Memory B cell (primary cell): Measurements from ENCODE around the gene DNAJB2.

ENCODE experiments used
- ATAC-seq: fragments of 150-1000 bp; cut with Tn5 transposase; 2 replicates; pipeline ENCODE4 v1.10.0; 2021; ENCODE audit warnings: low read depth, mild to moderate bottlenecking, moderate library complexity
- DNase-seq, 2 donors: peaks; one replicate each; pipeline ENCODE4 v3.0.0; 2022; ENCODE audit warnings: low spot score in 2 of 2
- H3K27ac Mint-ChIP-seq: one replicate; pipeline ENCODE4 v1.8.0; 2022; ENCODE audit warnings: mild to moderate bottlenecking, moderate library complexity, mixed read lengths
- H3K27me3 Mint-ChIP-seq: one replicate; pipeline ENCODE4 v1.8.0; 2022; ENCODE audit warnings: mixed read lengths
- H3K36me3 Mint-ChIP-seq: one replicate; pipeline ENCODE4 v1.8.0; 2022; ENCODE audit warnings: mild to moderate bottlenecking, mixed read lengths
- H3K4me1 Mint-ChIP-seq: one replicate; pipeline ENCODE4 v1.8.0; 2022; ENCODE audit warnings: mixed read lengths
- H3K4me3 Mint-ChIP-seq: one replicate; pipeline ENCODE4 v1.8.0; 2022; ENCODE audit warnings: mild to moderate bottlenecking, moderate library complexity, mixed read lengths
- H3K9me3 Mint-ChIP-seq: one replicate; pipeline ENCODE4 v1.8.0; 2022; ENCODE audit warnings: mixed read lengths

The DNAJB2 gene

GRCh38 chr2:219271021-219271420 lies 8.1 kb upstream of the DNAJB2 start:
- no peaks in the 10 kb centered on the region for H3K27me3 Mint-ChIP-seq
- H3K27ac Mint-ChIP-seq = no peak overlapping the region
- H3K4me1 Mint-ChIP-seq = peaks cover 24% of the 10 kb centered on the region
- no peak overlapping the region for H3K4me3 Mint-ChIP-seq
- DNase-seq (no peak), ATAC-seq (no peak)
- H3K9me3 Mint-ChIP-seq = no peaks in the 10 kb centered on the region
- H3K36me3 Mint-ChIP-seq = peaks cover 11% of the 10 kb centered on the region

DNA sequence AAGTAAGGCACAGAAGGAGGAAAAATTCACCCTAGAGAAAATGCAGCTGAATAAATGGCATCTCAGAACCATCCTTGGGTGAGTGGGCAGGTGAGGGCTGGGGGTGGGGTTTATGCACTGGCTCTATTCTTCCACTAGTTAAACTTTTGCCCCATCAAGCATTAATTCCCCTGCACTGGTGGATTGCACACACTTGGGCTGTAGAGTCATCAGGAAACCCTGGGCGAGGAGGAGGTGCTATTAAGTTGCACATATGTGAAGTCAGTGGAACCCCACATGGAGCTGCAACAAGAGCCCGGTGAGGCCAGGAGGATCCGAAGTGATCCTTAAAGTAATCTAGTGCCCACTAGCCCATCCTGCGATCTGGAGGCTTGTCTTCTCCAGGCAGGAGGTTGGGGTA lies 6.8 kb upstream of the DNAJB2 start:
- DNase-seq (no peak), ATAC-seq (no peak)
- Mint-ChIP-seq H3K27me3 (no peaks in the 10 kb centered on the region), H3K4me3 (no peak overlapping the region), H3K4me1 (peaks cover 24% of the 10 kb centered on the region), H3K9me3 (no peaks in the 10 kb centered on the region), H3K27ac (no peak overlapping the region), H3K36me3 (peaks cover 8% of the 10 kb centered on the region)

DNA sequence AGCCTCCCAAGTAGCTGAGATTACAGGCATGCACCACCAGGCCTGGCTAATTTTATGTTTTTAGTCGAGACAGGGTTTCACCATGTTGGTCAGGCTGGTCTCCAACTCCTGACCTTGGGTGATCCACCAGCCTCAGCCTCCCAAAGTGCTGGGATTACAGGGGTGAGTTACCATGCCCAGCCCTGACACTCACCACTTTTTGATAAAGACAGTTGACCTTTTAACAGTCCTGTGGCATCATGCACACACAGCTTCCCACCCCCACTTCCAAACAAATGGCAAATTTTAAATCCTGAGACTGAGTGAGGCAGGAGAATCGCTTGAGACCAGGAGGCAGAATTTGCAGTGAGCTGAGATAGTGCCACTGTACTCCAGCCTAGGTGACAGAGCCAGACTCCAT lies 6.2 kb upstream of the DNAJB2 start:
- no peak for ATAC-seq
- H3K9me3 Mint-ChIP-seq = no peaks in the 10 kb centered on the region
- no peak for DNase-seq

DNA sequence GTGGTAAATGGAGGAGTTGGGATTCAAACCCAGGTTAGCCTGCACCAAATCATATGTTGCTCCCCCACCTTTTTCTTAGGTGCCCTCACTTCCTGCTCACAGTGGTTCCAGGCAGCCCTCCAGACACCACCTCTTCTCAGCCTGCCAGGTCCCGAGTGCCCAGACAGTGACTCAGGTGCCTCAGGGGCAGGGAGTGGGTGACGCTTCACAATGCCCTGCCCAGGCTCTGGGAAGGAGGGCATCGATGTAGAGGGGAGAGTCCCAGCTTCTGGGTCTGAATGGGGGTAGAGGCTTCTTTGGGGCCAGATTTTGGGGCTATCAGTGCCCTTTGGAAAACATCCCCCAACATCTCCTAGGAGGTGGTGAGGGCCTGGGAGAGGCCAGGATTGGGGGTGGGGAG lies 5.2 kb upstream of the DNAJB2 start:
- Mint-ChIP-seq H3K36me3 (peaks cover 8% of the 10 kb centered on the region), H3K4me1 (peaks cover 31% of the 10 kb centered on the region), H3K27ac (no peak overlapping the region), H3K27me3 (no peaks in the 10 kb centered on the region), H3K9me3 (no peaks in the 10 kb centered on the region), H3K4me3 (no peak overlapping the region)
- no peak for DNase-seq
- ATAC-seq = no peak

More for the DNA sequence above, 6.2 kb upstream of the DNAJB2 start:
- peaks cover 26% of the 10 kb centered on the region for H3K4me1 Mint-ChIP-seq
- H3K4me3 Mint-ChIP-seq = no peak overlapping the region
- no peaks in the 10 kb centered on the region for H3K27me3 Mint-ChIP-seq
- peaks cover 8% of the 10 kb centered on the region for H3K36me3 Mint-ChIP-seq
- no peak overlapping the region for H3K27ac Mint-ChIP-seq

GRCh38 chr2:219274361-219274921 lies 4.7 kb upstream of the DNAJB2 start:
- Mint-ChIP-seq H3K4me1 (peaks cover 31% of the 10 kb centered on the region), H3K27me3 (no peaks in the 10 kb centered on the region), H3K36me3 (peaks cover 6% of the 10 kb centered on the region), H3K27ac (no peak overlapping the region), H3K9me3 (no peaks in the 10 kb centered on the region), H3K4me3 (no peak overlapping the region)
- ATAC-seq (no peak), DNase-seq (no peak)

GRCh38 chr2:219277703-219278654 lies 1.2 kb upstream of the DNAJB2 start:
- DNase-seq = peak; percentile 81 to 88
- no peaks in the 10 kb centered on the region for H3K27me3 Mint-ChIP-seq
- H3K9me3 Mint-ChIP-seq = no peaks in the 10 kb centered on the region
- ATAC-seq = peak; percentile 6
- peak overlapping the region; percentile 97 for H3K27ac Mint-ChIP-seq
- H3K4me1 Mint-ChIP-seq = peaks cover 34% of the 10 kb centered on the region
- H3K4me3 Mint-ChIP-seq = peak overlapping the region; percentile 94
- H3K36me3 Mint-ChIP-seq = peaks cover 9% of the 10 kb centered on the region

- H3K27ac Mint-ChIP-seq = peak overlapping the region; percentile 97
- peak; percentile 3 for ATAC-seq
Observed at GRCh38 chr2:219278655-219279150, 463 bp upstream of the DNAJB2 start.

GRCh38 chr2:219279916-219280516 lies 850 bp downstream of the DNAJB2 start:
- DNase-seq = no peak
- Mint-ChIP-seq H3K9me3 (no peaks in the 10 kb centered on the region), H3K27me3 (no peaks in the 10 kb centered on the region), H3K4me3 (peak overlapping the region; percentile 94), H3K4me1 (peaks cover 33% of the 10 kb centered on the region), H3K36me3 (peaks cover 11% of the 10 kb centered on the region), H3K27ac (peak overlapping the region; percentile 97)
- ATAC-seq = no peak

More at GRCh38 chr2:219278655-219279150, 463 bp upstream of the DNAJB2 start:
- Mint-ChIP-seq H3K4me3 (peak overlapping the region; percentile 94), H3K4me1 (peaks cover 36% of the 10 kb centered on the region), H3K27me3 (no peaks in the 10 kb centered on the region), H3K9me3 (no peaks in the 10 kb centered on the region), H3K36me3 (peaks cover 12% of the 10 kb centered on the region)
- no peak for DNase-seq

DNA sequence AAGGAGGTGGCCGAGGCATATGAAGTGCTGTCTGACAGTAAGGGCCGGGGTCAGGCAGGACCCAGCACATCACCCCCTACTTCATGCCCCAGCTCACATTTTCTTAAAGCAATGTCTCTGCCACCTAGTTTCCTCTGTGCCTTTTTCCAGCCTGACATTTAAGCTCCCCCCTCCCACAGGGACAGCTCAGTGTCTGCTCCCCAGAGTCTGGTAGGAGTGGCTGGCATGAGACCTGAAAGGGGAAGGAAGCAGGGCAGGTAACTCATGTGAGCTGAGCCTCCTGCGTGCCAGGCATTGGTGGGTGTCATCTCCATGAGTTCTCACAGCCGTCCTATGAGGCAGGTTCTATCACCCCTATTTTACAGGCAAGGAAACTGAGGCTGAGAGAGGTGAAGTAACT lies 1.5 kb downstream of the DNAJB2 start:
- ATAC-seq (no peak), DNase-seq (no peak)
- Mint-ChIP-seq H3K27ac (peak overlapping the region; percentile 97), H3K4me3 (peak overlapping the region; percentile 94), H3K4me1 (peaks cover 35% of the 10 kb centered on the region), H3K36me3 (peaks cover 14% of the 10 kb centered on the region), H3K9me3 (no peaks in the 10 kb centered on the region), H3K27me3 (no peaks in the 10 kb centered on the region)

DNA sequence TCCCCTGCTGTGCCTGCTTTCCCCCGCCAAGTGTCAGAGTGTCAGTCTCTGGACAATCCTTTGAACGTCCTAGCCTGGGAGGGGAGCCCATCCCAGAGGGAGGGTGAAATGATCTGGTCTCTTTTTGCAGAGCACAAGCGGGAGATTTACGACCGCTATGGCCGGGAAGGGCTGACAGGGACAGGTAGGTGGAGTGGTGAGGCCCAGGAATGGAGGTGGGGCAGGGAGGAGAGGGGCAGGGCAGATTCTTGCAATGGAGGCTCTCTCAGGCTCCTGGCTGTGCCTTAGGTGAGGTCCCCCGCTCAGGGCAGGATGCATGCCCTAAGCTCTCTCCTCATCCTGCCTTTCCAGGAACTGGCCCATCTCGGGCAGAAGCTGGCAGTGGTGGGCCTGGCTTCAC lies 2.4 kb downstream of the DNAJB2 start:
- Mint-ChIP-seq H3K4me1 (peaks cover 35% of the 10 kb centered on the region), H3K27ac (peak overlapping the region; percentile 97), H3K36me3 (peaks cover 15% of the 10 kb centered on the region), H3K9me3 (no peaks in the 10 kb centered on the region), H3K27me3 (no peaks in the 10 kb centered on the region), H3K4me3 (no peak overlapping the region)
- no peak for DNase-seq
- ATAC-seq = no peak

GRCh38 chr2:219282375-219282774 lies 3.2 kb downstream of the DNAJB2 start:
- ATAC-seq = no peak
- Mint-ChIP-seq H3K27me3 (no peaks in the 10 kb centered on the region), H3K9me3 (no peaks in the 10 kb centered on the region), H3K4me1 (peaks cover 31% of the 10 kb centered on the region), H3K36me3 (peaks cover 15% of the 10 kb centered on the region), H3K4me3 (no peak overlapping the region), H3K27ac (peak overlapping the region; percentile 97)
- no peak for DNase-seq

DNA sequence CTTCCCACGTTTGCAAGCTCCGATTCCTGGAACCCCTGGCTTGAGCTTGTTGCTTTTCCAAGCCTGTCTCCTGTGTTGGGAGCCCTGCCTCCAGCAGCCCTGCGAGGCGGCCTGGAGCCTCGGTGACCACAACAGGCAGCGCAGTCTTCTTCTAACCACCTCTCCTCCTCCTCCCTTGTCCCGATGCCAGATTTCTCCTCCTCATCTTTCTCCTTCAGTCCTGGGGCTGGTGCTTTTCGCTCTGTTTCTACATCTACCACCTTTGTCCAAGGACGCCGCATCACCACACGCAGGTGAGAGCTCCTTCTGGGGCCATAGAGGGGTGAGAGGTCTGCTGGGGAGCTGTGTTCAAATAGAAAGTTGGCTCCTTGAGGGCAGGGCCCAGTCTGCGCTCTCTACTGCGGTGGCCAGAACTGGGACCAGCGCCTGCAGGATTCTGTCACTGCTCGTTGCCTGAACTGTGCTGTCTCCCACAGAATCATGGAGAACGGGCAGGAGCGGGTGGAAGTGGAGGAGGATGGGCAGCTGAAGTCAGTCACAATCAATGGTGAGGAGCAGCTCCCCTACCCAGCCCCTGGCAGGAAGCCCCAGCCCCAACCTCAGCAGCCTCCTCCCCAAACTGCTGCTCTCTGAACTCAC lies 3.9 kb downstream of the DNAJB2 start:
- Mint-ChIP-seq H3K4me1 (peaks cover 29% of the 10 kb centered on the region), H3K4me3 (no peak overlapping the region), H3K27me3 (no peaks in the 10 kb centered on the region), H3K9me3 (no peaks in the 10 kb centered on the region), H3K27ac (peak overlapping the region; percentile 97), H3K36me3 (peaks cover 15% of the 10 kb centered on the region)
- ATAC-seq = no peak
- DNase-seq = no peak

GRCh38 chr2:219284501-219285372 lies 5.6 kb downstream of the DNAJB2 start:
- no peak overlapping the region for H3K27ac Mint-ChIP-seq
- peaks cover 22% of the 10 kb centered on the region for H3K4me1 Mint-ChIP-seq
- ATAC-seq (no peak), DNase-seq (no peak)
- H3K9me3 Mint-ChIP-seq = no peaks in the 10 kb centered on the region
- peaks cover 15% of the 10 kb centered on the region for H3K36me3 Mint-ChIP-seq
- H3K27me3 Mint-ChIP-seq = no peaks in the 10 kb centered on the region
- H3K4me3 Mint-ChIP-seq = no peak overlapping the region
